ENCODE measurements around the gene KRTAP1-1.
"Not testable (repeated sequence)": the region's sequence is repeated elsewhere in the genome, so short reads cannot be mapped to it uniquely, and the experiment has no call there.

The KRTAP1-1 gene

DNA sequence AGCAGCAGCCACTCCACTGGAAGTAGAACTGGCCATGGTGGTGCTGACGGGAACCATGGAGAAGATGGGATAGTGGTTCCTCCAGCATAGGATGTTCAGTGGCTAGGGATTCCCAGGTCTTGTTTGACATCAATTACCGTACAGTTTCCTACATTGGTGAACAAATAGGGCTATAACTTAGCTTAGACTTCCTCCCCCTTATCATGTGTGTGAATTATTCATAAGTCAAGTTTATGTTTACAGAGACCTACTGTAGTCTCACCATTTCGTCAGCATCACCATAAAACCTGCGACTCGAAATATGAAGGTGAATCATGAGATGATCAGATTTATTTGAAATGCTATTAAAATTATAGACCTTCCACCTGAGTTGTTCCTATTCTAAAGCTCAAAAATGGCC lies 17.5 kb upstream of the KRTAP1-1 start:
- Histone ChIP-seq H3K27ac (no peak overlapping the region), H3K4me3 (no peak overlapping the region)

DNA sequence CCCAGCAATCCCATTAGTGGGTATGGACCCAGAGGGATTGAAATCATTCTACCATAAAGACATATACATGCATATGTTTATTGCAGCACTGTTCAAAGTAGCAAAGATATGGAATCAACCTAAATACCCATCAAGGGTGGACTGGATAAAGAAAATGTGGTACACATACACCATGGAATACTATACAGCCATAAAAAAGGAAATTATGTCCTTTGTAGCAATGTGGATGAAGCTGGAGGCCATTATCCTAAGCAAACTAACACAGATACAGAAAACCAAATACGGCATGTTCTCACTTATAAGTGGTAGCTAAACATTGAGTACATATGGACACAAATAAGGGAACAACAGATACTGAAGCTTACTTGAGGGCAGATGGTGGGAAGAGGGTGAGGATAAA lies 16.3 kb upstream of the KRTAP1-1 start:
- Histone ChIP-seq H3K27ac (no peak overlapping the region), H3K4me3 (no peak overlapping the region)

DNA sequence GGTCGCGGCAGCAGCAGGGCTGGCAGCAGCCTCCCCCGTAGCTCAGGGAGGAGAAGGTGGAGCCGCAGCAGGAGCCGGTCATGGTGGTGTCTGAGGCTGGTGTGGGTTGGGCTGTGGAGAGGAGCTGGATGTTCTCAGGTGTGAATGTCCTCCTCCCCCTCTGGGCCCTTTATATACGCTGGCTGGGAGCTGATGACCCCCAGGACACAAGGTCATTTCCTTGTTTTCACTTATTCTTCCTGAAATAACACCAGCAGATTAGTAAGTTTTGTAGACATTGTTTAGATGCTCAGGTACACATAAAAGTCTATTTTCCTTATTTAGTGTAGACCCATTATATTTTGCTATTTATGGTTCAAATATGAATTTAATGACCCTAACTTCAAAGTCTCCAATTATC lies 13.9 kb upstream of the KRTAP1-1 start, which contains the start of gene KRTAP2-2:
Gene KRTAP2-2, minus strand, starts transcription at position 101 of the 400 bp plus-strand sequence. Its CDS starts 19 bp downstream, at position 82.
- H3K4me3 ChIP-seq, H3K27ac ChIP-seq: not testable (repeated sequence)

DNA sequence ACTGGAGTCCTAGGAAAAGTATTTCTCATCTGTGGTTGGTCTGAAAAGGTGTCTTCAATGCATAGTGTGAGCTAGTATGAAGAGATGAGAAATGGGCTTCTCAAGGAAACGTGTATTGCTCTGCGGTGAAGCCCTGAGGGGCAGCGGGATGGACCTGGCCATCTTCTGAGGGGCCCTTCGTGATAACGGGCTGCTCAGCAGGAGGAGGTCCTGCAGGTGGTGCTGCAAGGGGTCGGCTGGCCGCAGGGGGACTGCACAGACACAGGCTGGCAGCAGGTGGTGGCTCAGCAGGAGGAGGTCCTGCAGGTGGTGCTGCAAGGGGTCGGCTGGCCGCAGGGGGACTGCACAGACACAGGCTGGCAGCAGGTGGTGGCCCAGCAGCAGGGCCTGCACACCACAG lies 13.3 kb upstream of the KRTAP1-1 start:
- not testable (repeated sequence) for H3K4me3 ChIP-seq, H3K27ac ChIP-seq

DNA sequence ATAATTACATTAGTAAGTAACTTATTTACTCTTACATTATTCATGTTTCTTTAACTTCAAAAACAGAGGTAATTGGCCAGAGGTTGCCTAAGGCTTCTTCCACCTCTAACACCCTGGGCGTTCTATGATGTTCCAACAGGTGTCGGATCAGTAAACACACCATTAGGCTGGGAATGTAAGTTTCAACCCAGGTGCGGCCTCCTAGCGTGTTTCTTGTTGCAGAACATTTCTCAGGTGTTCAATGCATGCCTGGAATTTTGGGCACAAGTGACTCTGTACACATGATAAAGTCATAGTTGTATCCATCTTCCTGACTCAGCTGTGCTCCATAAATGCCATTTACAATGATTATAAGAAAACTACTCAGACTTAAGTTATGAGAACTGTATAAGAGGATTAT lies 12.8 kb upstream of the KRTAP1-1 start:
- H3K27ac ChIP-seq = no peak overlapping the region
- H3K4me3 ChIP-seq = no peak overlapping the region

DNA sequence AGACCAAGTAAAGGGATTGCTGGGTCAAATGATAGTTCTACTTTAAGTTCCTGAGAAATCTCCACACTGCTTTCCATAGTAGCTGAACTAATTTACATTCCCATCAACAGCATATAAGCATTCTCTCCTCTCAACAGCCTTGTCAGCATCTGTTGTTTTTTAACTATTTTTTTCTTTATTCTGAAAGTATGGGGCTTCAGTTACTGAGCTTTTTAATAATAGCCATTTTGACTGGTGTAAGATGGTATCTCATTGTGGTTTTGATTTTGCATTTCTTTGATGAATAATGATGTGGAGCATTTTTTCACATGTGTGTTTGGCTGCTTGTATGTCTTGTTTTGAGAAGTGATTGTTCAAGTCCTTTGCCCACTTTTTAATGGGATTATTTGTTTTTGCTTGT lies 11.3 kb upstream of the KRTAP1-1 start:
- H3K27ac ChIP-seq = no peak overlapping the region
- no peak overlapping the region for H3K4me3 ChIP-seq

DNA sequence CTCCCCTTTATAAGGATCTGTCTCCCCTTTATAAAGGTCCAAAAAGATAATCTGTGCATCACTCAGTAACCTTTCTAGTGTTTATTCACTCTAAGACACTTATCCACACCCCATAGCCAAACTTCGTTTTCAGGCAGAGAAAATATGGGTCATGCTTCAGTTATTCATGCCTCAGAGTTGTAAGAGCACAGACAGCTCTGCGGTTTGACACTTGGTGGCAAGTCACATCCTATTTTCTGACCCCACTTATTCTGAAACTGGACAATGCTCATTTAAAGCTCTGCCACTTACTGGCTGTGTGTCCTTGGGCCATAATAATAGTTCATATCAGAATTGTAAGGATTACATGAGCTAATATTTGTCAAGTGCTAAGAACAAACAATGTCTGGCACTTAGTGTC lies 7.9 kb upstream of the KRTAP1-1 start:
- H3K27ac ChIP-seq = no peak overlapping the region

DNA sequence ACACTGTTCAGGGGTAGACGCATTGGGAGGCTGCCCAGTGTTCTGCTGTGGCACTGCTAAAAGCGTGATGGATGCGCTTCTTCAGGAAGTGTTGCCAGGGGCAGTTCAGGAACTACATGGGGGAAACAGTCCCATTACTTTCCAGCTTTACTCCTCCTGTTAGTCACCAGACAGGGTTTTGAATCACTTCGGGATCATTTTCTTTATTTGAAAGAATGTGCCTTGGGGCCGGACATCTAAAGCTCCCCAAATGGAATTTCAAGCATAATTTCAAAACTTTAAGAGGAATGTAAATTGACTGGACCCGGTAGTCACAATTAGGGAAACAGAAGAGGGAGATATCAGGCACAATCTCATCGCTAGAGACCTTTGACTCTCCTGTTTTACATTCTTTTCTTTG lies 7.2 kb upstream of the KRTAP1-1 start:
- Histone ChIP-seq H3K27ac (no peak overlapping the region), H3K4me3 (no peak overlapping the region)

More for the DNA sequence above, 7.9 kb upstream of the KRTAP1-1 start:
- H3K4me3 ChIP-seq = no peak overlapping the region

DNA sequence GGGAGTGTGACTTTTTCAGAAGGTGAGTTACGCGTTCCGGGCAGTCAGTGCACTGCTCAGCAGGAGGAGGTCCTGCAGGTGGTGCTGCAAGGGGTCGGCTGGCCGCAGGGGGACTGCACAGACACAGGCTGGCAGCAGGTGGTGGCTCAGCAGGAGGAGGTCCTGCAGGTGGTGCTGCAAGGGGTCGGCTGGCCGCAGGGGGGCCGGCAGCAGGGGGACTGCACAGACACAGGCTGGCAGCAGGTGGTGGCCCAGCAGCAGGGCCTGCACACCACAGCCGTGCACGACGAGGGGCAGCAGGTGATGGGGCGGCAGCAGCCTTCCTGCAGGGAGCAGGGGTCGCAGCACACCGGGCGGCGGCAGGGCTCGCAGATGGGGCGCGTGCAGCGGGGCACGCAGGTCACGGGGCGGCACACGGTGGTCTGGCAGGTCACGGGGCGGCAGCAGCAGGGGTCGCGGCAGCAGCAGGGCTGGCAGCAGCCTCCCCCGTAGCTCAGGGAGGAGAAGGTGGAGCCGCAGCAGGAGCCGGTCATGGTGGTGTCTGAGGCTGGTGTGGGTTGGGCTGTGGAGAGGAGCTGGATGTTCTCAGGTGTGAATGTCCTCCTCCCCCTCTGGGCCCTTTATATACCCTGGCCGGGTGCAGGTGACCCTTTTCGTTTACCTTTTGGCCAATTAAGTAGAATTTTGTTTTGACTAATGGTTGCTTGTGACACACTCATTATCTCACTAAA lies 5.7 kb upstream of the KRTAP1-1 start, which contains the start of gene KRTAP2-1:
Gene KRTAP2-1, minus strand, starts transcription at position 582 of the 731 bp plus-strand sequence. Its CDS starts 49 bp downstream, at position 533.
- H3K4me3 ChIP-seq, H3K27ac ChIP-seq: not testable (repeated sequence)

DNA sequence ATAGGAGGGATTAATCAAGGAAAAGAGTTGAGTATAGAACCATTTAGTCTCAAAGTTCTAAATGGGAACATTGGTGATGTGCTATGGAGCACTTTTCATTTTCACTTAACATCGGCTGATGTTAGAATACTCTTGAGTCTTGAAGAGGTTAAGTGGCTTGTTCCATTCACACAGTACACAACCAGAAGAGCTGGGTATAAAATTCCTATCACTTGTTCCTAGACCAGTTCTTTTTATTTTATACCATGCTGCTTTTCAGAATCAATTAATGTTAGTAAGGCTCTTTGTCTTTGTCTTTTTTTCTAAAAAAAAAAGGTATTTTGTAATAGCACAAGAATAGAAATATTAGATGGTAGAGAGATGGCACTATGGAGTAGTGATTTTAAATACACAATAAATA lies 1.7 kb upstream of the KRTAP1-1 start:
- no peak overlapping the region for H3K27ac ChIP-seq
- H3K4me3 ChIP-seq = no peak overlapping the region

DNA sequence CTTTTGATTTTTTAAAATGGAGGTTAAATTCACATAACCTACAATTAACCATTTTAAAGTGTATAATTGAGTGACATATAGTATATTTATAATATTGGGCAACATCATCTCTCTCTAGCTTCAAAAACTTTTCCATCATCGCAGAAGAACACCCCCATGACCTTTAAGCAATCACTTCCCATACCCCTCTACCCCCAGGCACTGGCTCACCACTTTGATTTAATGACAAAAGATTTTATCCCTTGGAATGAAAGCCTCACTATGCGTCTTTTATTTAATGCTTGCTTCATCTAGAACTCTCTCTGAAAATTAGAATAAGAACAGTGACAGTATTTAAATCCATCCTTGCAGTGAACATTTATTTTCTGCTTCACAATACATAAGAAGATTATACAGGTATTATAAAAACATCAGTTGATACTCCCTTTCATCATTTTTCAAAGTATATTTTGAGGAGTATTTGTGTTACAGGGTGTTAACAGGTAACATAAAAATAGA lies 3.3 kb downstream of the KRTAP1-1 start:
- H3K4me3 ChIP-seq = no peak overlapping the region
- H3K27ac ChIP-seq = no peak overlapping the region

DNA sequence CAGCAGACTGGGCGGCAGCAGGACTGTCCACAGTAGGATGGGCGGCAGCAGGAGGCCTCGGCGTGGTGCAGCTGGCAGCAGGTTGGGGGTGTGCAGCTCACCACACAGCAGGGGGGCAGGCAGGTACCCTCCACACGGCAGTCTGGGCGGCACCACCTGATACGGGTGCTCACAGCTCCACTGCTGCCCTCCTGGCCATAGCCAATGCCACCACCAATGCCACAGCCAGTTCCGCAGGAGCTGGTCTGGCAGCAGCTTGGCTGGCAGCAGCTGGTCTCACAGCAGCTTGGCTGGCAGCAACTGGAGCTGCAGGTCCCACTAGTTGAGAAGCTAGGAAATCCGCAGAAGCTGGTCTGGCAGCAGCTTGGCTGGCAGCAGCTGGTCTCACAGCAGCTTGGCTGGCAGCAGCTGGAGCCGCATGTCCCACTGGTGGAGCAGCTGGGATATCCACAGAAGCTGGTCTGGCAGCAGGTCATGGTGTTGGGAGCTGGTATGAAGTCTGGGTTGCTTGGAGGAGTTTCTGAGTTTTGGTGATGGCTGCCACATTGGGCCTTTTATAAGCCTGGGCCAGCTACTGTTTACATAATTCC lies 6.8 kb downstream of the KRTAP1-1 start, which contains the start of gene KRTAP1-3:
Gene KRTAP1-3, minus strand, starts transcription at position 529 of the 590 bp plus-strand sequence. Its CDS starts 53 bp downstream, at position 476.
- not testable (repeated sequence) for H3K4me3 ChIP-seq, H3K27ac ChIP-seq

DNA sequence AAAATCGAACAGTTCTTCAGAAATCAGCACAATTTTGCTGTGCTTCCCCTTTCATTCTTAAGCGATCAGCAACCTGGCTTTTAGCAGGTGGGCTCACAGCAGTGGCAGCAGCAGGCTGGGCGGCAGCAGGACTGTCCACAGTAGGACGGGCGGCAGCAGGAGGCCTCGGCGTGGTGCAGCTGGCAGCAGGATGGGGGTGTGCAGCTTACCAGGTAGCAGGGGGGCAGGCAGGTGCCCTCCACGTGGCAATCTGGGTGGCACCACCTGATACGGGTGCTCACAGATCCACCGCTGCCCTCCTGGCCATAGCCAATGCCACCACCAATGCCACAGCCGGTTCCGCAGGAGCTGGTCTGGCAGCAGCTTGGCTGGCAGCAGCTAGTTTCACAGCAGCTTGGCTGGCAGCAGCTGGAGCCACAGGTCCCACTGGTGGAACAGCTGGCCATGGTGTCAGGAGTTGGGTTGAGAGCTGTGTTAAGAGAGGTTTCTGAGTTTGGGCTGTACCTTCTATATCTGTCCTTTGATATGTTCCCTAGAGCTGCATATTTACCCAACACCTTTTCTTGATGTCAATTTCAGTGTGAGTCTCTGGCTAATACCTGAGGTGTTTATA lies 11.5 kb downstream of the KRTAP1-1 start, which contains the start of gene KRTAP1-4:
Gene KRTAP1-4, minus strand, starts transcription at position 563 of the 613 bp plus-strand sequence. Its CDS starts 117 bp downstream, at position 446.
- Histone ChIP-seq H3K27ac (no peak within 1 kb of the TSS), H3K4me3 (no peak within 1 kb of the TSS)

DNA sequence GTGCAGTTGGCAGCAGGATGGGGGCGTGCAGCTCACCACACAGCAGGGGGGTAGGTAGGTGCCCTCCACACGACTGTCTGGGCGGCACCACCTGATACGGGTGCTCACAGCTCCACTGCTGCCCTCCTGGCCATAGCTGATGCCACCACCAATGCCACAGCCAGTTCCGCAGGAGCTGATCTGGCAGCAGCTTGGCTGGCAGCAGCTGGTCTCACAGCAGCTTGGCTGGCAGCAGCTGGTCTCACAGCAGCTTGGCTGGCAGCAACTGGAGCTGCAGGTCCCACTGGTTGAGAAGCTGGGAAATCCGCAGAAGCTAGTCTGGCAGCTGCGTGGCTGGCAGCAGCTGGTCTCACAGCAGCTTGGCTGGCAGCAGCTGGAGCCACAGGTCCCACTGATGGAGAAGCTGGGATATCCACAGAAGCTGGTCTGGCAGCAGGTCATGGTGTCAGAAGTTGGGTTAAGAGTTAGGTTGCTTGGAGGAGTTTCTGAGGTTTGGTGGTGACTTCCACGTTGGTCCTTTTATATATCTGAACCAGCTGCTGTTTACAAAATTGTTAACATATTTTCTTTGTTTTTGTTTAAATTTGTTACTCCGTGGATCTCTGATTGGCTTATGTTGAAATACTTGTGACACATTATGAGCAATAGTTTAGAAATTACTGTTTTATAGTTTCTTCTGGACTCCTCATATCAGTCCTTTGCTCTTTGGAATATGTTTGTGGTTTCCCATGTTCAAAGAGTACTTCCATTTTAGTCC lies 14.4 kb downstream of the KRTAP1-1 start, which contains the start of gene KRTAP1-5:
Gene KRTAP1-5, minus strand, starts transcription at position 494 of the 757 bp plus-strand sequence. Its CDS starts 53 bp downstream, at position 441.
- Histone ChIP-seq H3K27ac (no peak within 1 kb of the TSS), H3K4me3 (no peak within 1 kb of the TSS)

DNA sequence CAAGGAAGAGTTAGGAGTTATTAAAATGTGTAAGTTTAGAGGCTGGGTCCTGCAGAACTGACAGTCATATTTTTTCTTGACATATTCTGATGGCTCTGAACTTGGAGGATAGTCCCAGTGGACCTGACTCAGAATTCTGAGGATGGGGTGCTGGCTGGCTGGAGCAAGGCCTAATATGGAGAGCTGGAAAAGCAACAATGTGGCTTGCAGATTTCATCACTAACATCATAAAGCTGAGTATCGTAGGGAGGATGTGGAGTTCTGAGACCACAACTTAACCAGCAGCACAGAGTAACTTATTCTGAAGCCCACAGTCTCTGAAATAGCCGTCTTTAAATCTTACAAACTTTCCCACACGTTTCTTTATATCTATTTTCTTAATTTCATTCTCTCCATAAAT lies 16.6 kb downstream of the KRTAP1-1 start:
- H3K27ac ChIP-seq = no peak overlapping the region
- no peak overlapping the region for H3K4me3 ChIP-seq

DNA sequence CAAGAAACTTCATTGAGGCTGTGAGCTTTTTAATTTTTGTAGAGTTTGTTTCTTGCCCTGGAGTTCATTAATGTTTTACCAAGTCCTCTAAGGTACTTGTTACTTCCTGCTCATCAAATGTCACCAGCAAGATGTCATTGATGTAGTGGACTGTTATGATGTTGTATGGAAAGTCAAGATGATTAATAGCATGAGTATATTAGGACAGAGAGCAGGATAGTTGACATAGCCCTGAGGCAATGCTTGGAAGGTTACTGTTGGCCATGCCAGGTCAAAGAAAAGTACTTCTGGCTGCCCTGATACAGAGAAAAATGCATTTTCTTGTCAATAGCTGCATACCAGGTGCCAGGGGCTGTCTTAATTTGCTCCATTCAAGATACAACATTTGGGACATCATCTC lies 20.9 kb downstream of the KRTAP1-1 start:
- Histone ChIP-seq H3K4me3 (no peak overlapping the region), H3K27ac (no peak overlapping the region)

DNA sequence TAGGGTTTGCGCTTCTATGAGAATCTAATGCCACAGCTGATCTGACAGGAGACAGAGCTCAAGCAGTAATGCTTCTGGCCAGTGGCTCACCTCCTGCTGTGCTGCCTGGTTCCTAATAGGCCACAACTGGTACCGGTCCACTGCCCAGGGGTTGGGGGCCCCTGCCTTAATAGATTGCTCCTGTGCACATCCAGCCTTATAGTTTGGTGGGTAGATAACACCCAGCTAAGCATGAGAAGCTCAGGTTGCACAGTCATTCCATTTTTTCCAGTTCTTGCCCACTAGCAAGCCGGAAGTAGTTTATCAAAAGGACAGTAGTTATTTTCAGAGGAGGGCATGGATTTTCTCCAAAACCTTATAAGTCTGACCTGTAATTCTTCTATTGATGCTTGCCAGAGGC lies 21.8 kb downstream of the KRTAP1-1 start:
- Histone ChIP-seq H3K4me3 (no peak overlapping the region), H3K27ac (no peak overlapping the region)

DNA sequence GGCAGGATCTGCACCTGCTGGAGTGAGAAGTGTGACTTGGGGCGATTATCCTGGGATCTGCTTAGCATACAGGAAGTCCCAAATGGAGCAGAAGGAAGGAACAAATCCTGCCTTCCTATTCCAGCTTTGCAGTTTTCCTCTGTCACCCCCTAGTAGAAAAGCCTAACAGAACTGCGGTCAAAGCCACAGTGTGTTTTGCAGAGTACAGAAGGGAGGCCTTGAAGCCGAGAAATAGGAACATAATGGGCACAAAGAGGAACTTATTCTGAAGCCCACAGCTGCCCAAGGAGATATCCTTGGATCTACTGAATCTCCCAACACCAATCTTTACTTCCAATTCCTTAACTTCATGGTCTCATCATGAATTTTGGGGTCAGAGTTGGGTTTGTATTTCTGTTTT lies 22.7 kb downstream of the KRTAP1-1 start:
- H3K27ac ChIP-seq = no peak overlapping the region
- H3K4me3 ChIP-seq = no peak overlapping the region

DNA sequence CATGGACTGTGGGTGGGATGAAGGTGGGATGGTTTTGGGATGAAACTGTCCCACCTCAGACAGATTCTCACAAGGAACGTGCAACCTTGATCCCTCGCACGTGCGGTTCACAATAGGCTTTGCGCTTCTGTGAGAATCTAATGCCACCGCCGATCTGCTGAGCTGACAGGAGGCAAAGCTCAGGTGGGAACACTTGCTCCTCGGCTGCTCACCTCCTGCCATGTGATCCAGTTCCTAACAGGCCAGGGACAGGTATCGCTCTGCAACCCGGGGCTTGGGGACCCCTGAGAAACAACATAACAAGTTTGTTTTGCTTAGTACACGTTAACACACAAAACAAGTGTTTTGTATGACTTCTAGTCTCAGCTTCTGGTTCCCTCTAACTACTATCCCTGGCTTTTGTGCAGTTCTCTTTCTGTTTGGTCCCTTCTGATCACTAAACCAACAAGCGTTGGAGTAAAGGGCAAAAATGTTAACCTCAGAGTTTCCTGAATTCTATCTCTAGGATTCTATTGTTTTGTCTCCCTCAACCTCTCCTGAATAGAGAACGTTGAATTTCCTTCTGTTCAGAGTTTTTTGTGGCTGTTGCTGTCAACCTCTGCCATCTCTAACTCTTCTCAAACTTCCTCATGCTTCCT lies 24.6 kb downstream of the KRTAP1-1 start:
- Histone ChIP-seq H3K27ac (no peak overlapping the region), H3K4me3 (no peak overlapping the region)

Measured in skin epidermis (tissue), 12 donors.